ENCODE results near the gene PGAP2. TPM values are rescaled to one million over a fixed set of nuclear protein-coding genes. Genes with fewer than 3 reads are reported as not detected.

PGAP2 gene
- total and polyA plus RNA-seq, 2 donors (not counting 1 experiment from before 2014, with no cell fraction given), result 20.5 to 47.1 TPM

GRCh38 chr11:3856856-3857553 lies 48.6 kb downstream of the PGAP2 start:
- ChIA-PET CTCF (interaction anchor here (0.9 to 36.8 kb wide), 13 partner anchors 8 to 216 kb away, joined by 3 to 819 read pairs (median 33); partner anchors contain the start of genes RHOG and STIM1), POLR2A (interaction anchor here (2.5 to 3.5 kb wide), 5 partner anchors 11 to 200 kb away, joined by 13 to 69 read pairs (median 17); partner anchors contain the start of gene RHOG)
- peaks cover 0 to 3% of the 10 kb centered on the region in 2 experiments for H3K36me3 ChIP-seq (replicated peaks in 1 of 2; ENCODE audit: control extremely low read depth in 1 of 2, control insufficient read depth in 1 of 2, extremely low read depth in 1 of 2, insufficient read depth in 2 of 2, low read length in 1 of 2)
- H3K9ac ChIP-seq (ENCODE audit: low read length), result peak overlapping the region; percentile 89
- peaks cover 70% of the 10 kb centered on the region for H3K79me2 ChIP-seq (ENCODE audit: control insufficient read depth, insufficient read depth, low read length)
- peak overlapping the region; percentile 87 for H3K4me2 ChIP-seq (replicated peaks; ENCODE audit: low read depth, low read length, poor library complexity, severe bottlenecking)
- intact Hi-C loops (cut with micrococcal nuclease), result loop anchor here (5.0 kb wide), 2 partner anchors 70 to 480 kb away; partner anchors contain the start of gene ZNF195
- 70% methylated on average over 2 of the region's 5 CpGs for WGBS (ENCODE audit: insufficient coverage)
- Mint-ChIP-seq H3K27ac (peak overlapping the region; percentile 97), H3K27me3 (no peaks in the 10 kb centered on the region), H3K4me1 (peaks cover 76% of the 10 kb centered on the region), H3K4me3 (peak overlapping the region; percentile 98), H3K9me3 (ENCODE audit: insufficient read depth) (no peaks in the 10 kb centered on the region)
- no peak for DNase-seq
- H3K4me3 ChIP-seq (ENCODE audit: control extremely low read depth in 1 of 5, extremely low read depth in 1 of 5, insufficient read depth in 1 of 5, low read depth in 2 of 5, low read length in 4 of 5), result peak overlapping the region; percentile 78 to 93 (median 91)
- no peak overlapping the region for H2AFZ ChIP-seq (ENCODE audit: insufficient read depth, low read depth, low read length, poor library complexity, severe bottlenecking)
- H3K4me1 ChIP-seq (ENCODE audit: control insufficient read depth in 2 of 2, insufficient read depth in 2 of 2, low read length in 2 of 2), result peaks cover 78 to 81% of the 10 kb centered on the region in 2 donors
- peaks cover 39% of the 10 kb centered on the region for H4K20me1 ChIP-seq (ENCODE audit: control insufficient read depth, insufficient read depth, low read length, poor library complexity, severe bottlenecking)
- ATAC-seq (ENCODE audit: low read depth), result no peak
- no peak for TF ChIP-seq EZH2 (IDR thresholded peaks at IDR 0.05; ENCODE audit: borderline replicate concordance, insufficient read depth, low read depth, low read length, poor library complexity, severe bottlenecking)
- no peak for TF ChIP-seq CTCF (IDR thresholded peaks at IDR 0.05)
- peak overlapping the region; percentile 70 to 99 for H3K27ac ChIP-seq (ENCODE audit: low read length in 2 of 2)
- no peaks in the 10 kb centered on the region for H3K9me3 ChIP-seq (ENCODE audit: control extremely low read depth in 1 of 3, control insufficient read depth in 2 of 3, insufficient read depth in 1 of 3, low read length in 2 of 3)
- H3K27me3 ChIP-seq (replicated peaks in 1 of 4; ENCODE audit: control extremely low read depth in 1 of 4, control insufficient read depth in 3 of 4, insufficient read depth in 4 of 4, low read length in 3 of 4), result no peaks in the 10 kb centered on the region

GRCh38 chr11:3857628-3858027 lies 49.3 kb downstream of the PGAP2 start:
- no peak for TF ChIP-seq CTCF (IDR thresholded peaks at IDR 0.05)
- TF ChIP-seq EZH2 (IDR thresholded peaks at IDR 0.05; ENCODE audit: borderline replicate concordance, insufficient read depth, low read depth, low read length, poor library complexity, severe bottlenecking), result no peak
- Histone ChIP-seq H3K36me3 (replicated peaks in 1 of 2; ENCODE audit: control extremely low read depth in 1 of 2, control insufficient read depth in 1 of 2, extremely low read depth in 1 of 2, insufficient read depth in 2 of 2, low read length in 1 of 2) (peaks cover 0 to 3% of the 10 kb centered on the region in 2 experiments), H3K4me1 (ENCODE audit: control insufficient read depth in 2 of 2, insufficient read depth in 2 of 2, low read length in 2 of 2) (peaks cover 83% of the 10 kb centered on the region in 2 donors), H3K4me2 (replicated peaks; ENCODE audit: low read depth, low read length, poor library complexity, severe bottlenecking) (peak overlapping the region; percentile 87), H3K9ac (ENCODE audit: low read length) (peak overlapping the region; percentile 89), H4K20me1 (ENCODE audit: control insufficient read depth, insufficient read depth, low read length, poor library complexity, severe bottlenecking) (peaks cover 39% of the 10 kb centered on the region), H3K79me2 (ENCODE audit: control insufficient read depth, insufficient read depth, low read length) (peaks cover 76% of the 10 kb centered on the region), H2AFZ (ENCODE audit: insufficient read depth, low read depth, low read length, poor library complexity, severe bottlenecking) (no peak overlapping the region), H3K27ac (ENCODE audit: low read length in 2 of 2) (peak overlapping the region in 1 of 2 donors; percentile 99), H3K27me3 (replicated peaks in 1 of 4; ENCODE audit: control extremely low read depth in 1 of 4, control insufficient read depth in 3 of 4, insufficient read depth in 4 of 4, low read length in 3 of 4) (no peaks in the 10 kb centered on the region), H3K9me3 (ENCODE audit: control extremely low read depth in 1 of 3, control insufficient read depth in 2 of 3, insufficient read depth in 1 of 3, low read length in 2 of 3) (no peaks in the 10 kb centered on the region), H3K4me3 (ENCODE audit: control extremely low read depth in 1 of 5, extremely low read depth in 1 of 5, insufficient read depth in 1 of 5, low read depth in 2 of 5, low read length in 4 of 5) (peak overlapping the region; percentile 36 to 93 (median 91))
- intact Hi-C loops (cut with micrococcal nuclease), result loop anchor here (5.0 kb wide), 2 partner anchors 70 to 480 kb away; partner anchors contain the start of gene ZNF195
- POLR2A ChIA-PET, result interaction anchor here (0.7 kb wide), 1 partner anchor 96 kb away, joined by 5 read pairs; no protein-coding TSS in a partner anchor
- Mint-ChIP-seq H3K4me3 (peak overlapping the region; percentile 98), H3K27ac (peak overlapping the region; percentile 73), H3K4me1 (peaks cover 80% of the 10 kb centered on the region), H3K27me3 (no peaks in the 10 kb centered on the region), H3K9me3 (ENCODE audit: insufficient read depth) (no peaks in the 10 kb centered on the region)
- ATAC-seq (ENCODE audit: low read depth) (no peak), DNase-seq (no peak)
- CTCF ChIA-PET, result interaction anchor here (0.7 to 36.8 kb wide), 8 partner anchors 12 to 215 kb away, joined by 3 to 662 read pairs (median 4); partner anchors contain the start of genes RHOG and STIM1

Measured in B cell (primary cell).